ENCODE measurements around the gene ABCC3. TPM values are rescaled to one million over a fixed set of nuclear protein-coding genes. Genes with fewer than 3 reads are reported as not detected.

Gene ABCC3
- total and polyA plus RNA-seq, 2 of the 8 experiments (the other 6 are each of a cell fraction or from before 2014, with no cell fraction given), result 0.35 to 0.37 TPM

DNA sequence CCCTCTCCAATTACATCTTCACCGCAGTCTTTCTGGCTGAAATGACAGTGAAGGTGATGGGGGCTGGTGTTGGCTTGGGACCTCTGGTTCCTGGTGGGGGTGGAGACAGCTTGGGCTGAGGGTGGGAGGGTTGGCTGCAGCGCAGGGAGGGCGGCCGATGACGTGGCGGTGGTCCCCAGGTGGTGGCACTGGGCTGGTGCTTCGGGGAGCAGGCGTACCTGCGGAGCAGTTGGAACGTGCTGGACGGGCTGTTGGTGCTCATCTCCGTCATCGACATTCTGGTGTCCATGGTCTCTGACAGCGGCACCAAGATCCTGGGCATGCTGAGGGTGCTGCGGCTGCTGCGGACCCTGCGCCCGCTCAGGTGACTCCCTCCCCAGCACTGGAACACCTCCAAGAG, 31.8 kb upstream of the ABCC3 start:
- Histone ChIP-seq H3K23ac (ENCODE audit: insufficient read length) (no peak overlapping the region), H3K23me2 (ENCODE audit: low read depth, low read length) (no peaks in the 10 kb centered on the region), H3K9me3 (ENCODE audit: insufficient read depth in 2 of 2, low read depth in 1 of 2, low read length in 1 of 2) (no peaks in the 10 kb centered on the region), H2BK20ac (ENCODE audit: low read length) (no peak overlapping the region), H2BK12ac (ENCODE audit: low read depth, low read length) (no peak overlapping the region), H3K4me1 (replicated peaks in 1 of 4; ENCODE audit: control insufficient read depth in 3 of 4, insufficient read depth in 4 of 4, low read length in 3 of 4) (peaks cover 0 to 10% (median 1%) of the 10 kb centered on the region in 4 experiments; a peak in 5 of 7 replicates), H3K18ac (ENCODE audit: extremely low read depth, low read length) (no peak overlapping the region), H3K56ac (replicated peaks; ENCODE audit: insufficient read length, low read depth, low read length) (no peak overlapping the region), H4K5ac (ENCODE audit: insufficient read length, low read depth, low read length) (no peak overlapping the region), H3K4ac (replicated peaks; ENCODE audit: insufficient read length, low read depth, low read length) (no peak overlapping the region), H3K27ac (ENCODE audit: low read depth, low read length) (no peak overlapping the region), H2BK5ac (ENCODE audit: low read depth, low read length) (no peak overlapping the region), H2AK5ac (ENCODE audit: low read depth, low read length) (no peak overlapping the region), H4K8ac (ENCODE audit: extremely low read depth, insufficient read depth, low read length) (no peak overlapping the region; the same call in 1 of the 2 replicates), H3K36me3 (ENCODE audit: control insufficient read depth in 2 of 4, insufficient read depth in 4 of 4, low read length in 3 of 4) (no peaks in the 10 kb centered on the region), H4K91ac (replicated peaks; ENCODE audit: insufficient read length, low read length) (no peak overlapping the region), H3K14ac (ENCODE audit: insufficient read length) (no peak overlapping the region), H2AFZ (ENCODE audit: low read length) (no peak overlapping the region), H3K79me2 (ENCODE audit: control insufficient read depth in 1 of 2, insufficient read depth in 2 of 2, low read length in 2 of 2) (no peaks in the 10 kb centered on the region), H2BK15ac (ENCODE audit: low read length) (no peak overlapping the region), H2BK120ac (replicated peaks; ENCODE audit: low read depth, low read length) (no peak overlapping the region), H4K20me1 (replicated peaks in 1 of 2; ENCODE audit: control insufficient read depth in 1 of 2, insufficient read depth in 2 of 2, low read length in 2 of 2) (no peaks in the 10 kb centered on the region), H3K79me1 (ENCODE audit: low read depth, low read length) (no peaks in the 10 kb centered on the region), H3K4me2 (ENCODE audit: insufficient read depth in 1 of 2, low read depth in 2 of 2, low read length in 2 of 2) (no peak overlapping the region), H3K4me3 (ENCODE audit: extremely low read depth in 1 of 4, insufficient read depth in 2 of 4, low read depth in 3 of 4, low read length in 4 of 4) (no peak overlapping the region), H3K27me3 (replicated peaks in 1 of 4; ENCODE audit: control insufficient read depth in 3 of 4, extremely low read depth in 1 of 4, insufficient read depth in 3 of 4, low read length in 3 of 4) (no peaks in the 10 kb centered on the region), H3K9ac (replicated peaks in 1 of 4; ENCODE audit: extremely low read depth in 1 of 4, low read depth in 3 of 4, low read length in 3 of 4) (no peak overlapping the region)
- DNase-seq (ENCODE audit: low read depth in 1 of 2, low spot score in 2 of 2), result no peak
- TF ChIP-seq EP300 (IDR thresholded peaks at IDR 0.05; ENCODE audit: borderline replicate concordance in 1 of 2, low read depth in 2 of 2, low read length in 2 of 2) (no peak), CEBPB (IDR thresholded peaks at IDR 0.05; ENCODE audit: low read depth, low read length) (no peak), TBP (IDR thresholded peaks at IDR 0.05; ENCODE audit: low read depth, low read length) (no peak), CHD2 (IDR thresholded peaks at IDR 0.05; ENCODE audit: low read length) (no peak), ASH2L (IDR thresholded peaks at IDR 0.05; ENCODE audit: low read length) (no peak), SIRT6 (IDR thresholded peaks at IDR 0.05; ENCODE audit: low read length) (no peak), CBX8 (IDR thresholded peaks at IDR 0.05; ENCODE audit: borderline replicate concordance, low read depth, low read length) (no peak), NRF1 (IDR thresholded peaks at IDR 0.05; ENCODE audit: low read depth, low read length) (no peak), PHF8 (conservative IDR thresholded peaks at IDR 0.05; ENCODE audit: low read depth, low read length) (no peak)
- TF ChIP-seq, protein P1, sequence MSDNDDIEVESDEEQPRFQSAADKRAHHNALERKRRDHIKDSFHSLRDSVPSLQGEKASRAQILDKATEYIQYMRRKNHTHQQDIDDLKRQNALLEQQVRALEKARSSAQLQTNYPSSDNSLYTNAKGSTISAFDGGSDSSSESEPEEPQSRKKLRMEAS (IDR thresholded peaks at IDR 0.05), result no peak
- POLR2A ChIA-PET (ENCODE audit: partially characterized antibody), result no interaction called here
- CTCF ChIA-PET (ENCODE audit: partially characterized antibody), result interaction anchor here (0.6 to 19.7 kb wide), 15 partner anchors 9 to 100 kb away, joined by 3 to 300 read pairs (median 5); partner anchors contain the start of genes ABCC3, EPN3 and SPATA20
- FAIRE-seq, result no peak
- 93% methylated on average over 17 of the region's 18 CpGs; no CpG with 5 or more reads in 1 of the 2 experiments for WGBS, 2 experiments (ENCODE audit: extremely low coverage in 1 of 2, insufficient coverage in 1 of 2, insufficient read length in 1 of 2, insufficient replicate concordance in 2 of 2, low coverage in 1 of 2, low lambda C conversion rate in 2 of 2, missing lambda C conversion rate in 1 of 2)

Data from H1 (cell line).